ENCODE measurements around the gene CHAT.

Gene CHAT

DNA sequence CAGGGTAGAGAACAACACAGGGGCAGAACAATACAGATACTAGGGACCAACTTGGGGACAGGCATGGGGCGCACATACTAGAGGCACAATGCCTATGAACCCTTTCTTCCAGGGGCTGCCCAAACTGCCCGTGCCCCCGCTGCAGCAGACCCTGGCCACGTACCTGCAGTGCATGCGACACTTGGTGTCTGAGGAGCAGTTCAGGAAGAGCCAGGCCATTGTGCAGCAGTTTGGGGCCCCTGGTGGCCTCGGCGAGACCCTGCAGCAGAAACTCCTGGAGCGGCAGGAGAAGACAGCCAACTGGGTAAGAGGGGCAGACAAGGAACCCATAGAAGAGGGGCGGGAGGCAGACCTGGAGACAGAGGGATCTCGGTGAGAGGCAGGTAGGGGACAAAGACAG is 5.8 kb downstream of the CHAT start:
- TF ChIP-seq, protein P1, sequence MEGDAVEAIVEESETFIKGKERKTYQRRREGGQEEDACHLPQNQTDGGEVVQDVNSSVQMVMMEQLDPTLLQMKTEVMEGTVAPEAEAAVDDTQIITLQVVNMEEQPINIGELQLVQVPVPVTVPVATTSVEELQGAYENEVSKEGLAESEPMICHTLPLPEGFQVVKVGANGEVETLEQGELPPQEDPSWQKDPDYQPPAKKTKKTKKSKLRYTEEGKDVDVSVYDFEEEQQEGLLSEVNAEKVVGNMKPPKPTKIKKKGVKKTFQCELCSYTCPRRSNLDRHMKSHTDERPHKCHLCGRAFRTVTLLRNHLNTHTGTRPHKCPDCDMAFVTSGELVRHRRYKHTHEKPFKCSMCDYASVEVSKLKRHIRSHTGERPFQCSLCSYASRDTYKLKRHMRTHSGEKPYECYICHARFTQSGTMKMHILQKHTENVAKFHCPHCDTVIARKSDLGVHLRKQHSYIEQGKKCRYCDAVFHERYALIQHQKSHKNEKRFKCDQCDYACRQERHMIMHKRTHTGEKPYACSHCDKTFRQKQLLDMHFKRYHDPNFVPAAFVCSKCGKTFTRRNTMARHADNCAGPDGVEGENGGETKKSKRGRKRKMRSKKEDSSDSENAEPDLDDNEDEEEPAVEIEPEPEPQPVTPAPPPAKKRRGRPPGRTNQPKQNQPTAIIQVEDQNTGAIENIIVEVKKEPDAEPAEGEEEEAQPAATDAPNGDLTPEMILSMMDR (IDR thresholded peaks at IDR 0.05; ENCODE audit: control insufficient read depth, insufficient read depth, low read depth, low read length, missing control alignments): no peak
- no peak overlapping the region for H3K4me3 ChIP-seq (ENCODE audit: control insufficient read depth, low read depth, low read length)
- no peak for DNase-seq (ENCODE audit: low read depth)

DNA sequence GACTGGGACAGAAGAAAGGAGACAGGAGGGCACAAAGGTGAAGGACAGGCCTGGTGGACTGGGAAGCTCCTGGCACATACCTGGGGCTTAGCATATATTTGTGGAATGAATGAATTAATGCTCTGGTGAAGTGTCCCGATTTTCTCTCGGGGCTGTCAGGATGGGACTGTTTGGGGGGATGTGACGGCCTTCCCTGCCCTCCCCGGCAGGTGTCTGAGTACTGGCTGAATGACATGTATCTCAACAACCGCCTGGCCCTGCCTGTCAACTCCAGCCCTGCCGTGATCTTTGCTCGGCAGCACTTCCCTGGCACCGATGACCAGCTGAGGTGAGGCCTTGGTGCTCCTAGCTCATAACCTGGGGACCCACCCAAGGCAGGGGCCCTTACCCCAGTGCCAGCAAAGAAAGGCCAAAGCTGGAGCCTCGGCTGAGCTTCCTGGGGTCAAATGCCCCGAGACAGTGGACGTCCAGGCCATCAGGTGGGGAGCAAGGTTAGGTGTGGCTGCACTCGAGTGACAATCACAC is 6.5 kb downstream of the CHAT start:
- no peak for DNase-seq (ENCODE audit: low read depth)
- TF ChIP-seq, protein P1 (IDR thresholded peaks at IDR 0.05; ENCODE audit: control insufficient read depth, insufficient read depth, low read depth, low read length, missing control alignments): no peak
- H3K4me3 ChIP-seq (ENCODE audit: control insufficient read depth, low read depth, low read length): no peak overlapping the region

DNA sequence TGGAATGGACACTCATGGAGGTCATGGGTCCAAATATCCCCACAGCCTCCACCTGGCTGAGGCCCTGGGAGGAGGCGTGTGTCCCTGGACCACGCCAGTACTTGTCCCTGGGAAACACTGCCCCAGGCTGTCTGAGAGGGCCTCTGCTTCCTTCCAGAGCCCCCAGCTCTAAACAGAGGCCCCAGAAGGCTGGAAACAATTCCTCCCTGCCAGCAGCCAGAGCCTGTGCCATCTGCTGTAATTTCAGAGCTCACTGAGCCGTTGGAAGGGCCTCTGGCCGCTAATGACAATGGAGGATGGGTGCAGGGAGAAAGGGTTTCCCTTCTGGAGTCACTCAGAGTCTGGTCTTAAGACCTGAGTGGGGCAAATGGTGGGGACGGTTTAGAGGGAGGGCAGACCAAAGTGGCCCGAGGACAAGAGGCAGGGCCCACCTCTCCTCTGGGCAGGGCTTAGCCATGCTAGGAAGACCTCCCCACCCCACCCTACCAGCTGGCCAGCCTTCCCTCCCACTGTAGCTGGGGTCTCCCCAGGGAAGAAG is 7.1 kb downstream of the CHAT start:
- TF ChIP-seq, protein P1 (IDR thresholded peaks at IDR 0.05; ENCODE audit: control insufficient read depth, insufficient read depth, low read depth, low read length, missing control alignments): no peak
- DNase-seq (ENCODE audit: low read depth): no peak
- H3K4me3 ChIP-seq (ENCODE audit: control insufficient read depth, low read depth, low read length): no peak overlapping the region

DNA sequence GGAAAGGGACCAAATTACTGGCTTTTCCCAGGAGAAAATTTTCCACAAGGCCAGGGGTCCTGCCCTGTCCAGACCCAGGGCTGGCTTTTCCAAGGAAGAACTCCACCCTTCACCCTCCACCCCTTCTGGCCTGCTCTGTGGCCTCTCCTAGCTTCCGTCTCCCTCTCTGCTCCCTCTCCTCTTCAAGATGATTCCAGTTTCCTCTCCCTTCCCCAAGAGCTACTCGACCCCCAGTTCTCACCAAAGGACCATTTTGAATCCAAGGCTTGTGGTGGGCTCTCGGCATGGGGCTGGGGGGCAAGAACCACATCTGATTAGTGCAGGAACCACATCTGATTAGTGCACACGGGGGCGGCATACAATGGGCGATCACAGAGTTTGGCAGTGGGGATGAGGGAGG is 7.7 kb downstream of the CHAT start:
- H3K4me3 ChIP-seq (ENCODE audit: control insufficient read depth, low read depth, low read length): no peak overlapping the region
- no peak for DNase-seq (ENCODE audit: low read depth)
- TF ChIP-seq, protein P1 (IDR thresholded peaks at IDR 0.05; ENCODE audit: control insufficient read depth, insufficient read depth, low read depth, low read length, missing control alignments): no peak

DNA sequence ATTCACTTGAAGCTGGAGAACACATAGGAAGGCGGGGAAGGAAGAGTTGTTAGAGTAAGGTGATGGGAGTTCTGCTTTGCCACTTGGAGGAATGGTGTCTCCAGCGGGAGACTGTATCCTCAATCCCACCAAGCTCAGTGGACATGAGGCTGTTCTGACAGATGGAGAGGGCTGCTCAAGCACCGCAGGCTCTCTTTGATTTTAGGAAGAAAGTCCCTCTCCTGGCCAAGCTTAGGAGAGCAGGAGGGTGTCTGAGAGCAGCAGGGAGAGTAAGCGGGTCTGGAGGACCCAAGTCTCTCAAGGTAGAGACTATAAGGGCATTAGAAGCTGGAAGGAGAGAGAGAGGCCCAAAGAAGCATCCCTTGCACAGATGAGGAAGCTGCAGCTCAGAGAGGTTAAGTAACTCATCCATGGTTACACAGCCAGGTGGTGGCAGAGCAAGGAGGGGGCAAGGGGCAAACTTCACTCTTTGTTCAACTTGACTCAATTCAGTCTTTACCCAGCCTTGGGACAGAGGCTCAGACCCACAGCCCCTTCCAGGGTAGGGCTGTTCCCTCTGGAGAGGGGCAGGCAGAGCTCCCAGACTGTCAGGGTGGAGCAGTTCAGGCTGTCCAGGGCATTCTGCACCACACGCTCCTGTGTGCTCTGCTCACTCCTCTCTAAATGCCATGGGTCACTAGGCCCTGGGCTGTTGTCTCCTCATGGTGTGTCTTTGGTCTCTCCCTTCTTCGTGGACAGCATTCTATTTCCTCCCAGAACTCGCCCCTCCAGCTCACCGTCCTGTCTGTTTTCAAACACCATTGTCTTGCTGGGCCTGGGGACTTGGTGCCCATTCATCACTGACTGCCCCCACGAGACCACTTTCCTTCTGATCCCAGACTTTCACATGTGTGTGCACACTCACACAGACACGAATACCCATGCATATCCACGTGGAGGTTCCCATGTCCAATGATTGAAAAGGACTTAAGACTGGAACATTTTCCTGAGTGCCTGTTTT is 8.9 kb downstream of the CHAT start:
- TF ChIP-seq, protein P1 (IDR thresholded peaks at IDR 0.05; ENCODE audit: control insufficient read depth, insufficient read depth, low read depth, low read length, missing control alignments): no peak
- DNase-seq (ENCODE audit: low read depth): no peak
- H3K4me3 ChIP-seq (ENCODE audit: control insufficient read depth, low read depth, low read length): no peak overlapping the region

DNA sequence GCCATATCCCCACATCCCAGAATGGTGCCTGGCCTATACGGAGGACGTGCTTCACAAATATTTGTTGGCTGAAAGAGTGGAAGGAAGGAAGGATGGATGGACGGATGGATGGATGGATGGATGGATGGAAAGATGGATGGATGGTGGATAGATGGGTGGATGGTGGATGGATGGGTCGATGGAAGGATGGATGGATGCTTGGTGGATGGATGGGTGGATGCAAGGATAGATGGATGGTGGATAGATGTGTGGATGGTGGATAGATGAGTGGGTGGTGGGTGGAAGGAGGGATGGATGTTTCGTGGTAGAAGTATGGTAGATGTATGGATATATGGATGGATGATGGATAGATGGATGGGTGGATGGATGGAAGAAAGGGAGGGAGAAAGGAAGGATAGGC is 10.8 kb downstream of the CHAT start:
- TF ChIP-seq, protein P1 (IDR thresholded peaks at IDR 0.05; ENCODE audit: control insufficient read depth, insufficient read depth, low read depth, low read length, missing control alignments): no peak
- H3K4me3 ChIP-seq (ENCODE audit: control insufficient read depth, low read depth, low read length): no peak overlapping the region
- no peak for DNase-seq (ENCODE audit: low read depth)
